ENCODE measurements around the gene CHD9. TPM values are rescaled to one million over a fixed set of nuclear protein-coding genes. Genes with fewer than 3 reads are reported as not detected.

The CHD9 gene
- total RNA-seq, 4 donors from 2014 or later: 24.5 to 84.0 (median 48.2) TPM

GRCh38 chr16:53089434-53090285 is 34.9 kb downstream of the CHD9 start:
- H3K9me3 ChIP-seq: no peaks in the 10 kb centered on the region
- H3K4me3 ChIP-seq: peak overlapping the region in 2 of 4 donors; percentile 37 to 39
- H3K36me3 ChIP-seq: no peaks in the 10 kb centered on the region
- intact Hi-C loops (cut with DNase I; ENCODE audit: low total_unique reads) (loop anchor here (2.0 to 10.0 kb wide), 2 partner anchors 41 to 415 kb away; partner anchors contain the start of gene AKTIP), in situ Hi-C loops (cut with MboI; ENCODE audit: low sequenced_read_pairs in 4 of 4) (no loop called here)
- H3K27me3 ChIP-seq: no peaks in the 10 kb centered on the region
- H3K27ac ChIP-seq: peak overlapping the region; percentile 90 to 95 (median 92)
- DNase-seq: peak in 1 of 2 donors; percentile 44
- H3K4me1 ChIP-seq: peaks cover 82 to 83% of the 10 kb centered on the region in 2 donors
- TF ChIP-seq CTCF (IDR thresholded peaks at IDR 0.05 in 4 of 5, conservative IDR thresholded peaks at IDR 0.05 in 1 of 5) (no peak), POLR2A (IDR thresholded peaks at IDR 0.05) (no peak)
- ATAC-seq: no peak

GRCh38 chr16:53090286-53090590 is 35.4 kb downstream of the CHD9 start:
- no peaks in the 10 kb centered on the region for H3K36me3 ChIP-seq
- peaks cover 77 to 79% of the 10 kb centered on the region in 2 donors for H3K4me1 ChIP-seq
- DNase-seq (no peak), ATAC-seq (no peak)
- intact Hi-C loops (cut with DNase I; ENCODE audit: low total_unique reads): loop anchor here (2.0 to 10.0 kb wide), 2 partner anchors 41 to 415 kb away; partner anchors contain the start of gene AKTIP
- in situ Hi-C loops (cut with MboI; ENCODE audit: low sequenced_read_pairs in 4 of 4): no loop called here
- peak overlapping the region; percentile 37 to 41 (median 39) for H3K4me3 ChIP-seq
- no peaks in the 10 kb centered on the region for H3K9me3 ChIP-seq
- no peak for TF ChIP-seq POLR2A (IDR thresholded peaks at IDR 0.05)
- no peak for TF ChIP-seq CTCF (IDR thresholded peaks at IDR 0.05 in 4 of 5, conservative IDR thresholded peaks at IDR 0.05 in 1 of 5)
- no peaks in the 10 kb centered on the region for H3K27me3 ChIP-seq
- peak overlapping the region; percentile 90 to 95 (median 92) for H3K27ac ChIP-seq

- peak overlapping the region; percentile 37 to 41 (median 39) for H3K4me3 ChIP-seq
- in situ Hi-C loops (cut with MboI; ENCODE audit: low sequenced_read_pairs in 4 of 4): no loop called here
These were observed 36.0 kb downstream of the CHD9 start for GRCh38 chr16:53090591-53091411.

More at GRCh38 chr16:53090591-53091411, 36.0 kb downstream of the CHD9 start:
- Histone ChIP-seq H3K9me3 (no peaks in the 10 kb centered on the region), H3K36me3 (no peaks in the 10 kb centered on the region), H3K27ac (peak overlapping the region; percentile 90 to 95 (median 92)), H3K27me3 (no peaks in the 10 kb centered on the region), H3K4me1 (peaks cover 71 to 76% of the 10 kb centered on the region in 2 donors)
- intact Hi-C loops (cut with DNase I; ENCODE audit: low total_unique reads): loop anchor here (1.0 to 10.0 kb wide), 4 partner anchors 8 to 414 kb away; partner anchors contain the start of gene AKTIP
- peak; percentile 88 to 89 for ATAC-seq
- TF ChIP-seq POLR2A (IDR thresholded peaks at IDR 0.05) (peak in 1 of 2 donors; percentile 8), CTCF (IDR thresholded peaks at IDR 0.05 in 4 of 5, conservative IDR thresholded peaks at IDR 0.05 in 1 of 5) (no peak)
- peak; percentile 94 to 98 for DNase-seq

Measured in gastrocnemius medialis (tissue), 4 donors.